Activated CD4-positive, CD25-positive, alpha-beta regulatory T cell (primary cell): ENCODE results near the gene SHC2.
"Not testable (repeated sequence)": the region's sequence is repeated elsewhere in the genome, so short reads cannot be mapped to it uniquely, and the experiment has no call there.

ENCODE experiments used
- DNase-seq, 4 experiments: peaks; one replicate each; lab custom pipeline; 2025; lab: John Stamatoyannopoulos, UW

Gene SHC2

DNA sequence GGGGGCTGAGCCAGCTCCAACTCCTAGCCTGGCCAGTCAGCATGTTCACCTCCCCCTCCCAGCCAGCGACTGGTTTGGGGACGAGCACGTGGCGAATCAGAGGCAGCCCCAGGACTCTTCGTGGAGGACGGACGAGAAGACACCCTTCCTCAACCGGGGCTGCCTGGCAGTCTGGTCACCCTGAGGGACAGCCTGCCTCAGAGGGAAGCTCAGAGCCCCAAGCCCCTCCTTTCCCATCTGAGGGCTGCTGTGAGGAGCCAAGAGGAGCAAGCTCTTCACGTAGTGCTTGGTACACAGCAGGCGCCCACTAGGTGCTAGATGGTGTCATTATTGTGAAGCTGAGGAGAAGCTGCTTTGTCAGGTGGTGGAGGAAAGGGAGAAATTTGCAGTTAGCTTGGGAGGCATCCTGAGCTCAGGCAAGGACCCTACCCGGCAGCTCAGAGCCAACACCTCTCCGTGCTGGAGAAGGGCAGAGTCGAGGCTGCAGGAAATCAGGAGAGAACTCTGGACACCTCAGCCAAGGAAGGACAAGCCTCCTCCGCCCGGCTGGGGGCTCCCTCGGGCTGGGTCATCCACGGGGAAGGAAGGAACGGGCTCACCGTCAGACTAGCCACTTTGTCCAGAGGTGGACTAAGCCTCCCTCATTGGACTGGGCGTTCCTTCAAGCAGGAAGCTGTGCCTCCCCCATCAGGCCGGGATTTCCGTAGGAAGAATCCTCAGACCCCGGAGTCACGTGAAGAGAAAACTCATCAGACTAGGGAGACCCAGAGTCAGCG is 37.0 kb downstream of the SHC2 start:
- DNase-seq, result no peak

DNA sequence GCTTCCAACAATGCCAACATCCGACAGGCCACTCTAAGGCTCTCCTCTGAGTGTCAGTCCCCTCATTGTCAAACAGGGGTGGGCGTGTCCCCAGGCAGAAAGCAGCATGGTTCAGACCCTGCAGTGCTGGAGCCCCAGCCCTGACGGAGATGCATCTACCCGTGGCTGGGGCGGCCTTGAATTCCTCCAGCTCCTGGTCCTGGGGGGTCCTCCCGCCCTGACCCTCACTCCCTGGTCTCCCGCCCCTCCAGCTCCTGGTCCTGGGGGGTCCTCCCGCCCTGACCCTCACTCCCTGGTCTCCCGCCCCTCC is 38.0 kb downstream of the SHC2 start:
- DNase-seq, result not testable (repeated sequence)

DNA sequence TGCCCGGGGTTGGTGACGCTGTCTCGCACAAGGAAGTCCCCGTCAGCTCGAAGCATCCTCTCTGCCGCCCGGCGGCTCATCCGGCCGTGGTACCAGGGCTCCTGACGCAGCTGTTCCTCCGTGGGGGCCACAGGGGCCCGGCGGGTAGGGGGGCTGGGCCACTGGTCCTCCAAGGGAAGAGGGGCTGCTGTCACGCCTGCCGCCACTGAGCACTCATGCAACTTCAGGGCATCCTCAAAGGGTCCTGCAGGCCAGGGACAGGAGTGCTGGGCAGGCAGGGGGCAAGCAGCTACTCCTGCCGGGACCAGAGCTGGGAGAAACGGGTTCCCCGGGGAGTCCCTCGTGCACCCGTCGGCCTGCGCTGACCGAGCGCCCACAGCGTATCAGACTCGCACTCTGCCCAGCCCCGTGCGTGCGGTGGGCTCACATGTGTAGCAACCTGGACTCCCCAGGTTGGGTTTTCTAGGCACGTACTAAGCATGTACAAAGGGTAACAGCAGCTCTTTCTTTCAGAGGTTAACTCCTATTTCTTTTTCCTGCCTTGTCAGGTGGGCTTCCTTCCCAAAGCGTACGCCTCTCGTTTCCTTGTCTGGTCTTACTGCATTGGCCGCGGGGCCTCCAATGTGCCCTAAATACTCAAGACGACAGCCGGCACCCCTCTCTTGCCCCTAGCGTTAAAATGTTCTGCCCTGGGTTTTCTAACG is 38.5 kb downstream of the SHC2 start:
- DNase-seq, result no peak

DNA sequence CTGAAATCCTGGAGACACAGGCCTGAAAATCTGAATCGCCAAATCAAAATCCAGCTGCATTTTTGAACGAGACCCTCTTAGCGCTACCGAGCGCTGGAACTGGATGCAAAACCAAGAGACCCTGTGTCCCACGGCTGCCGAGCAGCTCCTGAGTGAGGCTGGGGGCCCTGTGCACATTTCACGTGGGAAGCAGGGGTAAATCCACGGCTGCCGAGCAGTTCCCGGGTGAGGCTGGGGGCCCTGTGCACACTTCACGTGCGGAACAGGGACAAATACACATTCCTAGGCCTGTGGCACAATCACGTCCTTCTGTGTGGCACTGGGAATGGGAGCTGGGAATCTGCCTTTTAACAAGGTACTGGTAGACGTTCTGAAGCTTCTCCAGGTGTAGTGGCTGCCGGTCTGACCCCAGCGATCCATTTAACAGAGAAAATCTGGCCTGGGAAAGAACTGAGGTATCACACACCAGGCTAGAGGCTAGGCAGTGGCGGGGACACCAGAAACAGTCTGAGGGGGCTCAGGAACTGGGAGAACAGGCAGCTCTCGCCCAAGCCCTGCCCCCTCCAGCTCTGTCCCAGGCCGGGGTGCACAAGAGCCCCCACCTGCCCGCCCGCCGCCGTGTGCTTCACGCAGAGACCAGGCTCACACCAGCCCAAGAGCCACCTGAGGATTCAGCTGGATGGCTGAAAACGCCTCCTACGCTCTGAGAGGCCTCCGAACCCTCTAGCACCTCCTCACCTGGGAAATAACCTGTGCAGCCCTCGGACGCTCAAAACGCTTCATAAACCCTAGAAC is 40.9 kb downstream of the SHC2 start:
- DNase-seq, result no peak

DNA sequence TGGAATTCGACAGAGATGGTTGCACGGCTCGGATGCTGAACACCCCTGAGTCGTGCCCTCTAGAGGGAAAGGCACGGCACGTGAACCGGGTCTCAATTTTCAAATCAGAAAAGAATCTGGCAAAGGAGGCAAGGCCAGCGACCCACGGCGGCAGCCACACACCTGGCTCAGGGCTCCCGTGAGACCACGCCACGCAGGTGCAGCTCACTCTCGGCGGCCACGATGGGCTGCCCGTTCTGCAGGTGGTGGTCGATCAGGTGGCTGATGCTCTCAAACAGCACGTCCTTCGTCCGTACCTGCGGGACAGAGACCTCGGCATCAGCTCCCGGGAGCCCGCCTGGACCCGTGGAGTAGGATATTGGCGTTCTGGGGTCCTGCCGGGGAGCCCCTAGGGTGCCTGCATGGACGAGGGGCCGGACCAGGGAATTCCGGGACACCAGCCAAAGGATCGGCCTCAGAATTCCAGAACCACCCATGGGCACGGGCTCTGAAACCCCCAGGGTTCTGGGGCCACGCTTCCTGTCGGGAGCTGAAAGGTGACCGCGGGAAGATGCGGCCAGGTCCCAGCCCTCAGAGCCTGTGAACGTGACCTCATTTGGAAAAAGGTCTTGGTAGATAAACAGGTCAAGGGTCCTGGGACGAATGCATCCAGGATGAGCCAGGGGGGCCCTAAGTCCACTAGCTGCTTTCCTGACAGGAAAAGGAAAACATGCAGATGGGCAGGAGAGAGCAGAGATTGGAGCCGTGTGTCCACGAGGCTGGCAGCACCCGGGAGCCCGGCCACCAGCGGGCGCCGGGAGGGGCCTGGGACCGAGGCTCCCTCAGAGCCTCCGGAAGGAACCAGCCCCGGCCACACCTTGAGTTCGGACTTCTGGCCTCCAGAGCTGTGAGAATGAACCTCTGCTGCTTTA is 41.8 kb downstream of the SHC2 start:
- no peak for DNase-seq

DNA sequence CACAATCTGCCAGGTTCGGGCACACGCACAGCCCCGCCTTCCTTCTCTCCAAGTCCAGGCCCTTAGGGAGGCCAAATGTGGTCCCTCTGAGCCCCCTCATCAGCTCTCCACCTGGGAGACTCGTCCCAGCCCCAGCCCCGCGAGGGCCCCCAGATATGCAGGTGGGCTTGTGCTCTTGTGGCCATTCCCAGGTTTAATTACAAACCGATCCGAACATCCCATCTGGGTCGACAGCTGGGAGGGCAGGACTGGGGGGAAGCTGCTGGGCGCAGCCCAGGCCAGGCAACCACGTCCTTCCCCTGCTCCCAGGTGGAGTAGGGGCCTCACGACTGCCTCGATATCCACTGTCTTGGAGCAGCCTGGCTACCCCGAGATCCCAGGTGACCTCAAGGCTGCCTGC is 44.4 kb downstream of the SHC2 start:
- no peak for DNase-seq

DNA sequence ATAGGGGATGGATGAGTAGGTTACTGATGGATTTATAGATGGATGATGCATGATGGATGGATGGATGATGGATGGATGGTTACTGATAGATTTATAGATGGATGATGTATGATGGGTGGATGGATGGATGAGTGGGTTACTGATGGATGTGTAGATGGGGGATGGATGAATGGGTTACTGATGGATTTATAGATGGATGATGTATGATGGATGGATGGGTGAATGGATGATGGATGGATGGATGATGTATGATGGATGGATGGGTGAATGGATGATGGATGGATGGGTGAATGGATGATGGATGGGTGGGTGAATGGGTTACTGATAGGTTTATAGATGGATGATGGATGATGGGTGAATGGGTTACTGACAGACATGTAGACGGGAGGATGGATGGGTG is 45.5 kb downstream of the SHC2 start:
- DNase-seq, result no peak

DNA sequence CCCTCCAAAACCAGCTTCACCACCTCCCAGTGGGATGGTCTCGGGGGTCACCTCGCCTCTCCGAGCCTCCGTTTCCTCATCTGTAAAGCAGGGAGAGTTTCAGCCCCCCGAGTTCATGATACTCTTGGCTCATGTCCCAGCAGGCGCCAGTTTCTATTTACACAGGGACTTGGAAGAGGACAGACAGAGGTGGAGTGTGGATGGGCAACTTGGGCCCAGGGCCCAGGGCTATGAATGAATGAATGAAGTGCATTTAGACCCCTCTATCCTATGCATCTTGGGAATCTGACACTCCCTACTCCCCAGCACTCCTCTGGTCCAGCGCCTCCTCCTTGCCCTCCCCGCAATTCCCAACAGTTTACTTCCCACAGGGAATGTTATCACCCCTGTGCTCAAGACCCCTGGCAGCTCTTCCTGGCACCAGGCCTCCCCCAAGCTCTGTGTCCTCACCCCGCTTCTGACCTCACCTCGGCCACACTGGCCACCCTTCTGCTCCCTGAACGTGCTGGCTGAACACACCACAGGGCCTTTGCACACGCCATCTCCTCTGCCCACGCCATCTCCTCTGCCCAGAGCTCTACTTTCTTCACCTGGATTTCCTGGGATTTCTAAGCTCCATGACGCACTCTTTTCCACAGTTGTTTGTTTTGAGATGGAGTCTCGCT is 46.9 kb downstream of the SHC2 start:
- no peak for DNase-seq

DNA sequence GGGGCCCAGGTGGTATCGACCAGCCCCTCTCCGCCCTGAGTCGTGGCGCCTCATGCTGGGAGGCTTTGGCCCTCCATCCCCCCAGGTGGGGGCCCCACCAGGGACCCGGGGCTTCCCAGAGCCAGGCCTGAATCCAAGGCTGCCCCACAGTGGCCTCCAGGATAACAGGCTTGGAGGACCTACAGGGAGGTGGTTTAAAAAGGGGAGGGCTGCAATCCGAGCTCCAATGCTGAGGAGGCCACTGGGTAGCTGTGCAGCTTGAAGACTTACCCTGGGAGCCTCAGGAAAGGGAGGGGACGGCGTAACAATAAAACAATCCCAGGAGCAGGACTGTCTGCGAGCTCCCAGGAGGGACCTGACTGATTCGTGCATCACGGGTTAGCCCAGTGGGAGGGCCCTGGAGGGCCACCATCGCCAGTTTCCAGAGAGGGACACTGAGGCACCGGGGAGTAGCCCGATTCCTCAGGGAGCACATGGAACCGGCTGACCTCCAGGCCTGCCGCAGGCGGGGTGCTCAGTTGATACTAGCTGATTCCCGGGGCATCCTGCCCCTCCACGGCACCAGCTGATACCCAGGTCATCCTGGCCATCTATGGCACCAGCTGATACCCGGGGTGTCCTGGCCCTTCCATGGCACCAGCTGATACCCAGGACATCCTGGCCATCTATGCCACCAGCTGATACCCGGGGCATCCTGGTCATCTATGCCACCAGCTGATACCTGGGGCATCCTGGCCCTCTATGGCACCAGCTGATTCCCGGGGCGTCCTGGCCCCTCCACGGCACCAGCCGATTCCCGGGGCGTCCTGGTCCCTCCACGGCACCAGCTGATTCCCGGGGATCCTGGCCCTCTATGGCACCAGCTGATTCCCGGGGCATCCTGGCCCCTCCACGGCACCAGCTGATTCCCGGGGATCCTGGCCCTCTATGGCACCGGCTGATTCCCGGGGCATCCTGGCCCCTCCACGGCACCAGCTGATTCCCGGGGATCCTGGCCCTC is 48.2 kb downstream of the SHC2 start:
- no peak for DNase-seq

DNA sequence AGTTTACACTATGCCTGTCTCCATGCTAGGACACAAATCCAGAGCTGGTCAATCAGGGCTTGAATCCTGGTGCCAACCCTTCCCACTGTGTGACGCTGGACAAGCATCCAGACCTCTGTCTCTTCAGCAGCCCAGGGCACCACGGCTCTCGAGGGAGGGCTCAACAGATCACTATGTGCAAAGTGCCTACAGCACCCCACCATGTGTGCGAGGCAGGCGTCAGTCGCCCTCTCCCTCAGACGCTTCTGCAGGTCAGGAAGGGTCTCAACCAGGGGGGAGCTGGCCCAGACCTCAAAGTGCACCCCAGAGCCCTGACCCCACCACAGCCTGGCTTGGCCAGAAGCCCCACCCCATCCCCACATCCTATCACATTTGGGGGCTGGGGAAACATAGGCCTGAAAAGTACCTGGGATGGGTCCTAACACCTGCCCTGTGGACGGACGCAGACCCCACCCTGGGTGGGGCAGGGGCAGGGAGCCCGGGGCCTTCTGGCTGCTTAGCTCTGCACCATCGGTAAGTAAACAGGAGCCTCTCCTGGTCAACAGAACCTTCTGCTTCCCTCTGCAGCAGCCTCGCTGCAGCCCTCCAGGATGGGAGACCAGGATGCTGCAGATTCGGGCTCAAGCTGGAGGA is 49.0 kb downstream of the SHC2 start:
- no peak for DNase-seq

DNA sequence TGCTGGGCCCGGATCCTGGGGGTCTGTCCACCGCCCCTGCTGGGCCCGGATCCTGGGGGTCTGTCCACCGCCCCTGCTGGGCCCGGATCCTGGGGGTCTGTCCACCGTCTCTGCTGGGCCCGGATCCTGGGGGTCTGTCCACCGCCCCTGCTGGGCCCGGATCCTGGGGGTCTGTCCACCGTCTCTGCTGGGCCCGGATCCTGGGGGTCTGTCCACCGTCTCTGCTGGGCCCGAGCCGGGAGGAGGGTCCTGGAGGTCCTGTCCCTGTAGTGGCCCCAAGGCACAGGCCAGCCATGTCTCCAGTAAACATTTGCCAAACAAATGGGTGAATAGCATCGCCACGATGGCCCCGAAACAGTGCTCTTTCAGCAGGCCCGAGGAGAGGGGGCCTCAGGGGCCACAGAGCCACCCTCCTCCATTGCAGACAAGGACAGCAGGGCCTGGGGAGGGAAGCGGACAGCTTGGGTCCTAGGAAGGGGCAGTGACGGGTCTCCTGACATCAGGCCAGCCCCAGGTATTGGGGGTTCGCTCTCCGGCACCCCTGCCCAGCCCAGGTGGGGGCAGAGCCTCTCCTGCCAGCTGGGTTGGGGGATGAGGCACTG is 49.6 kb downstream of the SHC2 start:
- not testable (repeated sequence) for DNase-seq

DNA sequence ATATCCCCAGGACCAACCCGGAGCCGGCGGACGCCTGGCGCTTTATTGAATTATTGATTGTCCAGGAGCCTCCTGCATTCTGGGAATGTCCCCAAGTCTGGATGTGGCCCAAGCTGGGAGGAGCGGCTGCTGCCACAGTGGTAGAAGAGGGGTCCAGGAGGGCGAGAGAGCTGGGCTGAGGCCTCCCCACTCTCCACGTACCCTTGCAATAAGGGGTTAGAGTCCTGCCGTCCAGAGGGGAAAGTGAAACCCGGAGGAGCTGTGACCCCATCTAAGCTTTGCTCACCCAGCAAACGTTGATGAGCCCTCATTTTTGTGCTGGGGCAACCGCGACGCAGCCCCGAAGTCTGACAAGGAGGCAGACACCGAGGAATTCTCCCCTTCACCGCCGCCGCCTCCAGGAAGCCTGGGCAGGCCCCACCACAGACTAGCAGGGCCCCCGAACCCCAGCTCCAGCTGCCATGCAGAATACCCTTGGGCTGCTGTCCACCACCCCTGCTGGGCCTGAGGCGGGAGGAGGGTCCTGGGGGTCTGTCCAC is 50.5 kb downstream of the SHC2 start:
- no peak for DNase-seq

DNA sequence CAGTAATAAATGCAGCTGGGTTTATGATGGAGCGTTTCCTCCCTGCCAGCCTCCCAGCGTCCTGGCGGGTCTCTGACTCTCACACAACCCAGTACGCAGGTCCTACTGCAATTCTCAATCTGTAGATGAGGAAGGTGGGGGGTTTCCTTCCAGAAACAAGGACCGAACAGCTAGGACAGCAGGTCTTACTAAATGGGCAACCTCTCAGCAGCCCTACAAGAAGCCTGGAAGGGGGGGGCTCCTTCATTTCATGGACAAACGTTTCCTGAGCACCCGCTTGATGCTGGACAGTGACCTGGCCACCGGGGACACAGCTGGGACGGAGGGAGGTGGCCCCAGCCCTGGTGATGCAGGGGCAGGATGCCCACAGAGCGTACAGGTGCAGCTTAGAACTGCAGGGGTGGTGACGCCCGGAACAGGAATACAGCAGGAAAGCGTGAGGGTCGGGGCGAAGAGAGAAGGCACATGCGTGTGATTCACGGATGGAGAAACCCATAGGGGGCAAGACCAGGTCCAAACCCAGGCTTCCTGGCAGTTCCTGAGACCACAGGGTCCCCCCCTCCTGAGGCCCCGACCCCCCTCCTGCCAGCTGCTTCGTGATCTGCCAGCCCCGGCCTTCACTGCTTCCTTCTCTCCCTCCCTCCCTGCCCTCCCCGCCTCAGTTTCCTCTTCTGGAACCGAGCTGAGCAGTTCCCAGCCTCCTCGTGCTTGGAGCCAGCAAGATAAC is 51.2 kb downstream of the SHC2 start:
- DNase-seq, result no peak

DNA sequence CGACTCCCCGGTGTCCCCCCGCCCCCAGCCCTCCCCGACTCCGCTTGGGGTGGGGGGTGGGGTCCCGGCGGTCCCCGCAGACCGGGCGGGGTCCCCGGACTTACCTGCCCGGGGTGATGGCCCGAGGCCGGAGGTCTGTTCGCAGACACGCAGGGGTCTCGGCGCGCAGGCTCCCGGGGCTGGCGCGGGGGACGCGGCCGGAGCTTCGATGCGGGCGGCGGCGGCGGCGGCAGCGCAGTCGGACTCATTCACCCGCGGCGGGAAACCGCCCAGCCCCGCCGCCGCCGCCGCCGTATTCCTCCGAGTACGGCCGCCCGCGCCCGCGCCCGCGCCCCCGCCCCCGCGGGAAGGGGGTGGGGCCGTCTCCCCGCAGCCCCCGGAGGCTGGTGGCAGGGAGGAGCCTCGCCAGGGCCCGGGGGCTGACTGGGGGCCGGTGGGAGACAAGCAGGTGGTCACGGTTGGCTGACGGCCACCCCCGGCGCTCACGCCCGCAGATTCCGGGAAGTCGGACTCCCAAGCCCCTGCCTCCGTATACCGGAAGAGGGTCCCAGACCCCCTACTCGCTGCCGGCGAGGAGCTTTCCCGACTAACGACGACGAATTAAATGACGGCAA is 51.8 kb downstream of the SHC2 start, which contains the start of gene C2CD4C:
C2CD4C (minus strand) TSS at position 246 of the 614 bp plus-strand sequence. CDS start 786 bp downstream, outside the sequence.
- DNase-seq, result no peak

DNA sequence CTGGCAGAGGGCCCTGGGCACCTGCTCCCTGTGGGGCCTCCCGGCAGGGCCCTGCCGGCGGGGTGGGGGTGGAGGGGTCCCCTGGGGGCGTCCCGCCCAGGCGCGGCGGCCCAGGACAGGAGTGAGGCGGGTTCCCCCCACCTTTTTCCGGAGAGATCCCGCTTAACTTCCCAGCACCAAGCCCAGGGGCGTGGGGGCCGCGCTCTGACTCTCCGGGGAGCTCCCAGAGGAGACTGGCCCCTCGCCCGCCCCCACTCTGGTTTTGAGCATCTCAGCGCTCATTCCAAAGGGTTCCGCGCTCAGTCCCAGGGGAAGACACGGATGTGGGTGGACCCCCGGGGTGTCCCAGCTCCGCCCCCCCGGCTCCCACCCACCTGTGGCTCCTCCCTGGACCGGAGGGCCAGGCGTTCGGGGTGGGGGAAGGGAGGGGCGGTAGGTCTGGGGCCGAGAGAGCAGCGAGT is 52.4 kb downstream of the SHC2 start:
- no peak for DNase-seq

DNA sequence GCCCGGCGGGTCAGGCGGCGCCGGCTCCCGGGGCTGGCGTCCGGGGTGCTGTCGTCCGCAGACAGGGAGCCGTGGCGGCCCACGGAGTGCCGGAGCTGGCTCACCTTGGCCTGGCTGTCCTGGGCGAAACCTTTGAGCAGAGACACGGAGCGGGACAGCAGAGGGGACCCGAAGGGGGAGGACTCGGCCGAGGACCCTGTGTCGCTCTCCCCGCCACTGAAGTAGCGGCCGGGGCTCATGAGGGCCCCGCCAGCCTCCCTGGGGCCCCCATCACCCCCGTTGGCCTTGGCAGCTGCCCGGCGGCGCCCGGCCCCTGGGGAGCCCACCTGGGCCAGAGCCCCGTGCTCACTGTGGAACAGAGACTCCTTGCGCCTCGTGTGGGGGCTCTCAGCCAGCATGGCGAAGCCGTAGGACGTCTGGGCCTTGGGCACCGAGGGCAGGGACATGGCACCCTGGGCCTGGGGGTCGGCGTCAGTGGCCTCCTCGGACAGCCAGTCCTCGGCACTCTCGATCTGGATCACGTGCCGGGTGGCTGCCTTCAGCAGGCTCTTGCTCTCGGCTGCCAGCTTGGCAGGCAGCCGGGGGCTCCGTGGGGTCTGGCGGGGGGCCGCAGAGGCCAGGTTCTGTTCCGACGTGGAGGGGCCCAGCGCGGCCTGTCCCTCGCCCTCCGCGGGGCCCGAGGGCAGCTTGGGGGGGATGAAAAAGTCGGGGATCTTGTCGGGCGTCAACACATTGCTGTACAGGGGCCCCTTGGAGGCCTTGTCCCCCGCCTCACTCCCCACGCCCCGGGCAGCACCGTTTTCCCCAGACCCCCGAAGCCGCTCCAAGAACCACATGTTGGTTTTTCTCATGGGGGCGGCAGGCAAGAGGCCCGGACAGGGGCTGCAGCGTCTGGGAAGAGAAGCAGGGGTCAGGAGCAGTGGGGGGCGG is 53.1 kb downstream of the SHC2 start:
- DNase-seq, result no peak
